PFSK-1 (cell line): ENCODE data around the gene RPLP2.

Experiments
- FOXP2 ChIP-seq: optimal IDR thresholded peaks from 2 replicates; pipeline ENCODE3; 2011; ENCODE audit warnings: borderline replicate concordance, control low read depth, inconsistent platforms; ENCODE audit not compliant: insufficient read depth; ENCODE audit errors: extremely low read length, extremely low read depth
- POLR2AphosphoS5 ChIP-seq: IDR thresholded peaks from 2 replicates; pipeline ENCODE4 v1.6.1; 2012; ENCODE audit warnings: low read depth, mild to moderate bottlenecking, control low read depth, low read length, moderate library complexity
- SIN3A ChIP-seq: IDR thresholded peaks from 2 replicates; pipeline ENCODE4 v1.6.1; 2012; ENCODE audit warnings: mild to moderate bottlenecking, low read length, moderate library complexity, borderline replicate concordance; ENCODE audit not compliant: insufficient read depth
- TAF1 ChIP-seq: IDR thresholded peaks from 2 replicates; pipeline ENCODE4 v1.6.1; 2012; ENCODE audit warnings: low read length, control low read depth, borderline replicate concordance; ENCODE audit not compliant: insufficient read depth
- TF ChIP-seq, protein P1 (sequence below), 2 experiments: IDR thresholded peaks; 2 replicates each; pipeline versions ENCODE4 v1.6.1 to v1.8.0; 2011 to 2012; ENCODE audit warnings: low read depth in 2 of 2, low read length in 2 of 2, control low read depth in 1 of 2, inconsistent platforms in 1 of 2, mild to moderate bottlenecking in 1 of 2, moderate library complexity in 1 of 2; ENCODE audit not compliant: insufficient read depth in 1 of 2

RPLP2 gene

DNA sequence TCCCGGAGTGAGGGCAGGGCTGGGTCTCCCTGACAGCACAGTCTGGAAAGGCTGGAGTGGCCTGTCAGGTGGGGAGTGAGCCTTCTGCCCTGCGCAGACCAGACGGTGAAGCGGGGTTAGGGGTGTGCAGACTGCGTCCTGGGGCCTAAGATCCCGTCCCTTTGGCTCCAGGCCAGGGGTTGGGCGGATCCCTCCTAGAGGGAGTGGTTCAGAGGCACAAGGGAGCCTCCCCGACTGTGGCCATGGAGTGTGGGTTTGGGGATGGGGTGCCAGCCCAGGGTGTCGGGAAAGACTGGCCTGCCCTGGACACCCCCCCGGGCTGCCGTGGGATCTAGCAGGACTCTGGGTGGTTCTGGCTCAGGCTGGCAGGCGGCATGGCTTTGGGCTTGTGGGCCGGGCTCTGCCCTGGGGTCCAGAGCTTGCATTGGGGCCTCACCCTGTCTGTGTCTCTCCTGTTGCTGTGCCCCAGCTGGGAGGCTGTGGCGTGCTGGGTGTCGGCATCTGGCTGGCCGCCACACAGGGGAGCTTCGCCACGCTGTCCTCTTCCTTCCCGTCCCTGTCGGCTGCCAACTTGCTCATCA lies 52.4 kb downstream of the RPLP2 start:
- no peak for TF ChIP-seq SIN3A
- TF ChIP-seq FOXP2 = no peak
- TF ChIP-seq TAF1 = no peak
- no peak; the same call in 1 of the 2 replicates for TF ChIP-seq POLR2AphosphoS5
- TF ChIP-seq, protein P1, sequence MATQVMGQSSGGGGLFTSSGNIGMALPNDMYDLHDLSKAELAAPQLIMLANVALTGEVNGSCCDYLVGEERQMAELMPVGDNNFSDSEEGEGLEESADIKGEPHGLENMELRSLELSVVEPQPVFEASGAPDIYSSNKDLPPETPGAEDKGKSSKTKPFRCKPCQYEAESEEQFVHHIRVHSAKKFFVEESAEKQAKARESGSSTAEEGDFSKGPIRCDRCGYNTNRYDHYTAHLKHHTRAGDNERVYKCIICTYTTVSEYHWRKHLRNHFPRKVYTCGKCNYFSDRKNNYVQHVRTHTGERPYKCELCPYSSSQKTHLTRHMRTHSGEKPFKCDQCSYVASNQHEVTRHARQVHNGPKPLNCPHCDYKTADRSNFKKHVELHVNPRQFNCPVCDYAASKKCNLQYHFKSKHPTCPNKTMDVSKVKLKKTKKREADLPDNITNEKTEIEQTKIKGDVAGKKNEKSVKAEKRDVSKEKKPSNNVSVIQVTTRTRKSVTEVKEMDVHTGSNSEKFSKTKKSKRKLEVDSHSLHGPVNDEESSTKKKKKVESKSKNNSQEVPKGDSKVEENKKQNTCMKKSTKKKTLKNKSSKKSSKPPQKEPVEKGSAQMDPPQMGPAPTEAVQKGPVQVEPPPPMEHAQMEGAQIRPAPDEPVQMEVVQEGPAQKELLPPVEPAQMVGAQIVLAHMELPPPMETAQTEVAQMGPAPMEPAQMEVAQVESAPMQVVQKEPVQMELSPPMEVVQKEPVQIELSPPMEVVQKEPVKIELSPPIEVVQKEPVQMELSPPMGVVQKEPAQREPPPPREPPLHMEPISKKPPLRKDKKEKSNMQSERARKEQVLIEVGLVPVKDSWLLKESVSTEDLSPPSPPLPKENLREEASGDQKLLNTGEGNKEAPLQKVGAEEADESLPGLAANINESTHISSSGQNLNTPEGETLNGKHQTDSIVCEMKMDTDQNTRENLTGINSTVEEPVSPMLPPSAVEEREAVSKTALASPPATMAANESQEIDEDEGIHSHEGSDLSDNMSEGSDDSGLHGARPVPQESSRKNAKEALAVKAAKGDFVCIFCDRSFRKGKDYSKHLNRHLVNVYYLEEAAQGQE (IDR thresholded peaks at IDR 0.05; ENCODE audit: insufficient read depth in 1 of 2, low read depth in 2 of 2, low read length in 2 of 2) = no peak
